BE2C (cell line): ENCODE results near the gene ALLC.

Experiments used
- DNase-seq: peaks from one replicate; pipeline ENCODE4 v3.0.0-alpha.2; 2020
- H3K27me3 ChIP-seq: fragments of 250-450 bp; sonication (Bioruptor Pico); 2 replicates; pipeline ENCODE4 v1.5.1; 2020; ENCODE audit warnings: mild to moderate bottlenecking
- H3K36me3 ChIP-seq: fragments of 250-450 bp; sonication (Bioruptor Pico); 2 replicates; pipeline ENCODE4 v1.5.1; 2020; ENCODE audit warnings: mild to moderate bottlenecking
- H3K4me1 ChIP-seq: fragments of 250-450 bp; sonication (Bioruptor Pico); 2 replicates; pipeline ENCODE4 v1.5.1; 2020
- H3K4me3 ChIP-seq: 2 replicates; pipeline ENCODE4 v1.5.1; 2011; ENCODE audit warnings: low read depth, low read length
- H3K9me3 ChIP-seq: fragments of 250-450 bp; sonication (Bioruptor Pico); 2 replicates; pipeline ENCODE4 v1.5.1; 2020
- TF ChIP-seq, protein P1 (sequence below): IDR thresholded peaks from 2 replicates; pipeline ENCODE4 v1.5.1; 2012; ENCODE audit warnings: mild to moderate bottlenecking, low read depth, low read length

ALLC gene

DNA sequence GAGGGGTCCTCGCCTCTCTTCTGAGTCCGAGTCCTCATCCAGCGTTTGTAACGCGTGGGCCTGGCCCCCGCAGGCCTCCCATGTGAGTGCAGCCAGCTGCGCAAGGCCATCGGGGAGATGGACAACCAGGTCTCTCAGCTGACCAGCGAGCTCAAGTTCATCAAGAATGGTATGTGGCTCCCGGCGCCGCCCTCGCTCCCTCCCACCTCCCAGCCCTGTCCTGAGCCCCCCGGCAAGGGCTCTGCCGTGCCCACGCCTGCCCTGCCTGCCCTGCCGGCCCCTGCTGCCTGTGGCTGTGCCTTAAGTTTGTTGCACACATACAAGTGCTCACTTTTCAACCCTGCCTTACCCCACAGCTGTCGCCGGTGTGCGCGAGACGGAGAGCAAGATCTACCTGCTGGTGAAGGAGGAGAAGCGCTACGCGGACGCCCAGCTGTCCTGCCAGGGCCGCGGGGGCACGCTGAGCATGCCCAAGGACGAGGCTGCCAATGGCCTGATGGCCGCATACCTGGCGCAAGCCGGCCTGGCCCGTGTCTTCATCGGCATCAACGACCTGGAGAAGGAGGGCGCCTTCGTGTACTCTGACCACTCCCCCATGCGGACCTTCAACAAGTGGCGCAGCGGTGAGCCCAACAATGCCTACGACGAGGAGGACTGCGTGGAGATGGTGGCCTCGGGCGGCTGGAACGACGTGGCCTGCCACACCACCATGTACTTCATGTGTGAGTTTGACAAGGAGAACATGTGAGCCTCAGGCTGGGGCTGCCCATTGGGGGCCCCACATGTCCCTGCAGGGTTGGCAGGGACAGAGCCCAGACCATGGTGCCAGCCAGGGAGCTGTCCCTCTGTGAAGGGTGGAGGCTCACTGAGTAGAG lies 14.4 kb upstream of the ALLC start:
- TF ChIP-seq, protein P1, sequence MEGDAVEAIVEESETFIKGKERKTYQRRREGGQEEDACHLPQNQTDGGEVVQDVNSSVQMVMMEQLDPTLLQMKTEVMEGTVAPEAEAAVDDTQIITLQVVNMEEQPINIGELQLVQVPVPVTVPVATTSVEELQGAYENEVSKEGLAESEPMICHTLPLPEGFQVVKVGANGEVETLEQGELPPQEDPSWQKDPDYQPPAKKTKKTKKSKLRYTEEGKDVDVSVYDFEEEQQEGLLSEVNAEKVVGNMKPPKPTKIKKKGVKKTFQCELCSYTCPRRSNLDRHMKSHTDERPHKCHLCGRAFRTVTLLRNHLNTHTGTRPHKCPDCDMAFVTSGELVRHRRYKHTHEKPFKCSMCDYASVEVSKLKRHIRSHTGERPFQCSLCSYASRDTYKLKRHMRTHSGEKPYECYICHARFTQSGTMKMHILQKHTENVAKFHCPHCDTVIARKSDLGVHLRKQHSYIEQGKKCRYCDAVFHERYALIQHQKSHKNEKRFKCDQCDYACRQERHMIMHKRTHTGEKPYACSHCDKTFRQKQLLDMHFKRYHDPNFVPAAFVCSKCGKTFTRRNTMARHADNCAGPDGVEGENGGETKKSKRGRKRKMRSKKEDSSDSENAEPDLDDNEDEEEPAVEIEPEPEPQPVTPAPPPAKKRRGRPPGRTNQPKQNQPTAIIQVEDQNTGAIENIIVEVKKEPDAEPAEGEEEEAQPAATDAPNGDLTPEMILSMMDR, result no peak
- no peak overlapping the region for H3K4me3 ChIP-seq

DNA sequence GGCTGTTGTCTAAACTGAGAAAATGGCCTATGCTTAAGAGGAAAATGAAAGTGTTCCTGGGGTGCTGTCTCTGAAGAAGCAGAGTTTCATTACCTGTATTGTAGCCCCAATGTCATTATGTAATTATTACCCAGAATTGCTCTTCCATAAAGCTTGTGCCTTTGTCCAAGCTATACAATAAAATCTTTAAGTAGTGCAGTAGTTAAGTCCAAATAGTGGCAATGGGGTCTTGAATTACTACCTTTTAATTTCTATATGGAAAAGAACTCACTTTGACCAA lies 13.8 kb upstream of the ALLC start:
- peaks cover 40% of the 10 kb centered on the region for H3K36me3 ChIP-seq
- no peak overlapping the region for H3K4me3 ChIP-seq
- no peaks in the 10 kb centered on the region for H3K9me3 ChIP-seq
- no peak for DNase-seq
- no peaks in the 10 kb centered on the region for H3K27me3 ChIP-seq
- peaks cover 5% of the 10 kb centered on the region for H3K4me1 ChIP-seq
- TF ChIP-seq, protein P1, result no peak

More for the DNA sequence above, 14.4 kb upstream of the ALLC start:
- no peaks in the 10 kb centered on the region for H3K9me3 ChIP-seq
- no peak for DNase-seq
- H3K4me1 ChIP-seq, result peaks cover 10% of the 10 kb centered on the region
- no peaks in the 10 kb centered on the region for H3K27me3 ChIP-seq
- H3K36me3 ChIP-seq, result peaks cover 40% of the 10 kb centered on the region

- no peak overlapping the region for H3K4me3 ChIP-seq
- H3K27me3 ChIP-seq, result no peaks in the 10 kb centered on the region
- no peaks in the 10 kb centered on the region for H3K9me3 ChIP-seq
- H3K4me1 ChIP-seq, result peaks cover 2% of the 10 kb centered on the region
- no peak for DNase-seq
- TF ChIP-seq, protein P1, result no peak
- H3K36me3 ChIP-seq, result peaks cover 38% of the 10 kb centered on the region
These were observed 13.0 kb upstream of the ALLC start for GRCh38 chr2:3644891-3645605.

DNA sequence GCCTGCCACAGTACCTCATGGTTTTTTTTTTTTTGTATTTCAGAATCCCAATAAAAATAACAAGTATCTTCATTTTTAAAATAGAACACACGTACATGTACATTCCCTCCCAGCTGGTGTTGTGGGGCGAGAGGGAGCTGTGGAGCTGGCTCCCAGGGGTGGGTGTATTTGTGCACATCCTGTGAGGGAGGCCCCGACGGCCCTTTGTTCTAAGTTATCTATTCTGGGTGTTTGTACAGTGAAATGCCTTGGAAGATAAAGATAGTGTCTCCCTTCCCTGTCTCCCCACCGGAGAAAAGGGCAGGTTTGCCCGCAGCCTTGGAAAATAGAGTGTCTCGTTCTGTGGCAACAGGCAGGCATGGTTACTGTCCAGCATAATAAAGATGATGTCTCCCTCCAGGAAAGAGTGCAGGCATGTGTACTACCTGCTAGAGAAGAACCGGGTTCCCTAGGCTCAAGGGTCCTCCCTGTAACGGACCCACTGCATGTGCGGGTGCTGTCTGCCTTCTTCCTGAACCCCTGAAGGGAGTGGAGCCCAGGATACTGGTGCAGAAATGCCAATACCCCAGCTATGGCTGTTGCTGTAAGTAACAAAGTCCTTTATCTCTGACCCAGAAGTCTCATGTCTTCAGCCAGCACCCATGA lies 12.1 kb upstream of the ALLC start:
- peaks cover 10% of the 10 kb centered on the region for H3K4me1 ChIP-seq
- H3K36me3 ChIP-seq, result peaks cover 38% of the 10 kb centered on the region
- no peak for DNase-seq
- H3K4me3 ChIP-seq, result no peak overlapping the region
- H3K9me3 ChIP-seq, result no peaks in the 10 kb centered on the region
- H3K27me3 ChIP-seq, result no peaks in the 10 kb centered on the region
- TF ChIP-seq, protein P1, result no peak

DNA sequence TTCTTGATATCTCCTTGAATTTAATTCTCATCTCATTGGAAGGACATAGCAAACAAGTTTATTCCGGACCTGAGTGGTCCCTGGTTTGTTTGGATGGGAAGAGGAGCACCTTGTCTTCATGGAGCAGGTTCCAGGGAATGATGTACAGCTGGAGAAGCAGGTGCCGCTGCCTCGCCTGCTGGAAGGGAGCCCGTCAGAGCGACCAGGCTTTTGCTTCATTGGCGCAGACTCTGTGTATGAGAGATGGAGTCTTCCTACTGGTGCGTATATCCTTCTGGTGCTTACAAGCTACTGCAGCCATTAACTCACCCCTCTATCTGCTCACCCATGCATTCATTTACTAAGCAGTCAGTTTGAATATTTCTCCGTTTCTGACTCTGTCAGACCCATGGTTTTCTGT lies 11.6 kb upstream of the ALLC start:
- H3K4me1 ChIP-seq, result peaks cover 11% of the 10 kb centered on the region
- H3K36me3 ChIP-seq, result peaks cover 38% of the 10 kb centered on the region
- no peaks in the 10 kb centered on the region for H3K9me3 ChIP-seq
- DNase-seq, result no peak
- H3K4me3 ChIP-seq, result no peak overlapping the region
- no peaks in the 10 kb centered on the region for H3K27me3 ChIP-seq
- TF ChIP-seq, protein P1, result no peak
